DOHH2 (cell line): ENCODE results near the gene RAI1.

Experiments
- H3F3A ChIP-seq: fragments of 200-600 bp; sonication (generic), shearing (Covaris generic); 2 replicates; pipeline ENCODE4 v1.6.0; 2016; ENCODE audit warnings: antibody characterized with exemption, mild to moderate bottlenecking; ENCODE audit not compliant: control insufficient read depth, insufficient read depth
- H3K27ac ChIP-seq: fragments of 200-600 bp; sonication (generic); 2 replicates; pipeline ENCODE4 v1.5.1; 2014; ENCODE audit warnings: low read depth, mild to moderate bottlenecking, low read length, moderate library complexity
- H3K27me3 ChIP-seq: fragments of 200-600 bp; sonication (generic); 2 replicates; pipeline ENCODE4 v1.6.1; 2014; ENCODE audit warnings: mild to moderate bottlenecking, low read length, mixed read lengths; ENCODE audit not compliant: control insufficient read depth
- H3K36me3 ChIP-seq: fragments of 200-600 bp; sonication (generic); 2 replicates; pipeline ENCODE4 v1.6.1; 2014; ENCODE audit warnings: mild to moderate bottlenecking, low read length, moderate library complexity, mixed read lengths; ENCODE audit not compliant: control insufficient read depth
- H3K4me1 ChIP-seq: fragments of 200-600 bp; sonication (generic); 2 replicates; pipeline ENCODE4 v1.6.1; 2014; ENCODE audit warnings: mild to moderate bottlenecking, low read length, mixed read lengths; ENCODE audit not compliant: control insufficient read depth
- H3K4me2 ChIP-seq: fragments of 200-600 bp; sonication (generic); 2 replicates; pipeline ENCODE4 v1.6.0; 2014; ENCODE audit warnings: mild to moderate bottlenecking, low read length, moderate library complexity
- H3K4me3 ChIP-seq: fragments of 200-600 bp; sonication (generic); 2 replicates; pipeline ENCODE4 v1.5.1; 2014; ENCODE audit warnings: mild to moderate bottlenecking, low read length, mixed read lengths
- H3K79me2 ChIP-seq: fragments of 200-600 bp; sonication (generic); 2 replicates; pipeline ENCODE4 v1.6.1; 2014; ENCODE audit warnings: mild to moderate bottlenecking, low read length, mixed read lengths; ENCODE audit not compliant: control insufficient read depth
- H3K9me2 ChIP-seq: fragments of 200-600 bp; sonication (generic); replicated peaks from 2 replicates; pipeline ENCODE4 v1.6.1; 2014; ENCODE audit warnings: mild to moderate bottlenecking, low read length, mixed read lengths; ENCODE audit not compliant: control insufficient read depth
- H3K9me3 ChIP-seq: fragments of 200-600 bp; sonication (generic); 2 replicates; pipeline ENCODE4 v1.6.1; 2014; ENCODE audit warnings: antibody characterized with exemption, low read length, mixed read lengths; ENCODE audit not compliant: control insufficient read depth, insufficient read depth
- H4K20me1 ChIP-seq: fragments of 200-600 bp; sonication (generic); 2 replicates; pipeline ENCODE4 v1.6.0; 2014; ENCODE audit warnings: low read depth, mild to moderate bottlenecking, antibody characterized with exemption, low read length, moderate library complexity; ENCODE audit not compliant: control insufficient read depth, insufficient read depth
- CTCF ChIP-seq: fragments of 200-600 bp; sonication (generic); IDR thresholded peaks from one replicate; pipeline ENCODE4 v1.5.1; 2014; ENCODE audit warnings: antibody characterized with exemption, mild to moderate bottlenecking, low read depth, low read length; ENCODE audit not compliant: poor library complexity, severe bottlenecking
- EZH2phosphoT487 ChIP-seq: fragments of 200-600 bp; sonication (generic); IDR thresholded peaks from 2 replicates; pipeline ENCODE4 v1.6.1; 2017; ENCODE audit warnings: borderline replicate concordance, mild to moderate bottlenecking, antibody characterized with exemption, low read length, moderate library complexity, mixed read lengths

Gene RAI1

GRCh38 chr17:17844500-17844899 is 163.2 kb downstream of the RAI1 start:
- Histone ChIP-seq H3K9me2 (no peaks in the 10 kb centered on the region), H3K4me1 (peaks cover 27% of the 10 kb centered on the region), H3K4me3 (no peak overlapping the region), H3K4me2 (no peak overlapping the region), H3K9me3 (no peaks in the 10 kb centered on the region), H3K36me3 (no peaks in the 10 kb centered on the region), H4K20me1 (no peaks in the 10 kb centered on the region), H3F3A (no peaks in the 10 kb centered on the region), H3K79me2 (peaks cover 4% of the 10 kb centered on the region), H3K27me3 (no peaks in the 10 kb centered on the region), H3K27ac (no peak overlapping the region)
- no peak for TF ChIP-seq EZH2phosphoT487
- TF ChIP-seq CTCF: no peak

DNA sequence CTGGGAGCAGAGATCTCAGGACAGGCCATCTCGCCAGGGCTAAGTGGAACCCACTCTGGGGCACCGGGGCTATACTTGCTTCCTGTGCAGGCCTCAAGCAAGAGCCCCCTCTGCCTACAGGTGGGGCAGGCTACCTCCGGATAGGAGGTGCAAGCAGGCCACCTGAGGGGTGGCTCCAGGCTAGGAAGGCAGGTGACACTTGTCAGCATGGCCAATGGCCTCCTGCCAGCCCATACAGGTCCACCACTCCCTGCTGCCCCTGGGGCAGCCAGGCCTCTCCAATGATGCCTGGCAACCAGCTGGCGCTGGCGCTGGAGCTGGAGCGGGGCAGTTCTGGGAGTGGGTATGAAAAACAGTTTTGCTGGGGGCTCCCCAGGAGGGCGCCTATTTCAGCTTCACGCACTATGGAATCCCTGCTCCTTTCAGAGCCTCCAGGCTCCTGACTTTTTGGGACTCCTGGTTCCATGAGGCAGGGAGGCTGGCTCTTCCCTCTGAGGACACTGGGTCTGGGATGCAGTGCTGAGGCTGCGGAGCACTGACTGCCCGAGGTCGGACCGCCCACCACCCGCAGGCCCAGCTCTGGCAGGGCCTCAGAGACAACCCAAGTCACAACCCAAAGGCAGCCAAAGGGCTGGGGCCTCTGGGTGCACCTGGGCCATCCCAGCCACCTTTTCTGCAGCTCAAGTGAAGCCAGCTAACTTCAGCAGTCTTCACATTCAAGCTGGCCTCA is 164.0 kb downstream of the RAI1 start:
- H3K27me3 ChIP-seq: no peaks in the 10 kb centered on the region
- no peak overlapping the region for H3K4me2 ChIP-seq
- no peak overlapping the region for H3K4me3 ChIP-seq
- no peaks in the 10 kb centered on the region for H3F3A ChIP-seq
- no peak overlapping the region for H3K27ac ChIP-seq
- no peak for TF ChIP-seq CTCF
- TF ChIP-seq EZH2phosphoT487: no peak
- H4K20me1 ChIP-seq: no peaks in the 10 kb centered on the region
- peaks cover 29% of the 10 kb centered on the region for H3K4me1 ChIP-seq
- H3K36me3 ChIP-seq: no peaks in the 10 kb centered on the region
- H3K79me2 ChIP-seq: no peaks in the 10 kb centered on the region
- H3K9me3 ChIP-seq: no peaks in the 10 kb centered on the region
- H3K9me2 ChIP-seq: no peaks in the 10 kb centered on the region

DNA sequence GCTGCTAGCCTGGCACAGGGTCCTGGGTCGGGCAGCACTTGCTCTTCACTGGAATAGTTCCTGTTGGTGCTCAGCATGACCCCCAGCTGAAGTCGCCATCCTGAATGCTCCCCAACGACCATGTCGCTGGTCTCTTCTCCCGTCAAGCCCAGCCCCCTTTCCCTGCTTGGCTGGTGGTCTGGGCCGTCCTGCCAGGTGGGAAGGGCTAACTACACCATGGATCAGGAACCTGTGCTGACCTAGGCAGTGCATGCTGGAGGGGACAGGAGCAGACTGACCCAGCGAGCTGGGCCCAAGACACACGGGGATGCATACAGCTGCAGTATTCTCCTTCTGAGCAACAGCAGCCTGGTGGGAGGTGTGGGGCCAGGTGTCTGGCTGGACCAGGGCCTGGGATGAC is 164.7 kb downstream of the RAI1 start:
- H3K4me2 ChIP-seq: no peak overlapping the region
- no peak overlapping the region for H3K4me3 ChIP-seq
- H3K36me3 ChIP-seq: no peaks in the 10 kb centered on the region
- H3K27me3 ChIP-seq: no peaks in the 10 kb centered on the region
- no peak for TF ChIP-seq CTCF
- no peak for TF ChIP-seq EZH2phosphoT487
- no peaks in the 10 kb centered on the region for H3K9me2 ChIP-seq
- H3K27ac ChIP-seq: no peak overlapping the region
- no peaks in the 10 kb centered on the region for H4K20me1 ChIP-seq
- H3K79me2 ChIP-seq: no peaks in the 10 kb centered on the region
- H3F3A ChIP-seq: no peaks in the 10 kb centered on the region
- H3K9me3 ChIP-seq: no peaks in the 10 kb centered on the region
- peaks cover 25% of the 10 kb centered on the region for H3K4me1 ChIP-seq
